ENCODE results near the gene GOLGA6A. TPM values are rescaled to one million over a fixed set of nuclear protein-coding genes. Genes with fewer than 3 reads are reported as not detected.
"Not testable (repeated sequence)": the region's sequence is repeated elsewhere in the genome, so short reads cannot be mapped to it uniquely, and the experiment has no call there.

The GOLGA6A gene
- total RNA-seq, 1 donor from 2014 or later, result 0.12 TPM

- no peaks in the 10 kb centered on the region for H3K9me3 Mint-ChIP-seq (ENCODE audit: low read depth)
- no peak for TF ChIP-seq CTCF (IDR thresholded peaks at IDR 0.05)
- H3K4me3 Mint-ChIP-seq (ENCODE audit: unreplicated experiment), result no peak overlapping the region
- no peak overlapping the region for H3K27ac Mint-ChIP-seq (ENCODE audit: unreplicated experiment)
- DNase-seq (ENCODE audit: low spot score), result no peak
- no peaks in the 10 kb centered on the region for H3K36me3 Mint-ChIP-seq (ENCODE audit: low read depth)
- peaks cover 10% of the 10 kb centered on the region for H3K27me3 Mint-ChIP-seq (ENCODE audit: low read depth)
- H3K4me1 Mint-ChIP-seq (ENCODE audit: low read depth), result no peaks in the 10 kb centered on the region
Measured at GRCh38 chr15:74062671-74063070, 19.7 kb downstream of the GOLGA6A start.

DNA sequence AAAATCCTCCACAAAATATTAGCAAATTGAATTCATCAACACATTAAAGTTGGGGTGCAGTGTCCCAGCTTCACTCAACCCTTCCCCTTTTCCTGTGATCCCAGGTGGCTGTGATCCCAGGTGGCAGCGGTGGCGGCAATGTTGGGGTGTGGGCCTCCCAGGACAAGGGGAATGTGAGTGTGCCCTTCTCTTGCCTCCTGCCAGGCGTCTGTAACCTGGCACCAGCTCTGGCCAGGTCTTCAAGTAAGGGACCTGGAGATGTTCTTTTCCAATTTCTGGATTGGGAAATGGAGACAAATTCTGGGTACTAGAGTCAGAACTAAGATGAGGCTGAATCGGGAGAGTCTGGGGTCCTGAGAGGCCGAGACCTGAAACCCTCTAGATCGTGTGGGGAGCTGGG is 20.1 kb downstream of the GOLGA6A start:
- Mint-ChIP-seq H3K27ac (ENCODE audit: unreplicated experiment) (no peak overlapping the region), H3K36me3 (ENCODE audit: low read depth) (no peaks in the 10 kb centered on the region), H3K4me1 (ENCODE audit: low read depth) (no peaks in the 10 kb centered on the region), H3K27me3 (ENCODE audit: low read depth) (peaks cover 10% of the 10 kb centered on the region), H3K4me3 (ENCODE audit: unreplicated experiment) (no peak overlapping the region), H3K9me3 (ENCODE audit: low read depth) (no peaks in the 10 kb centered on the region)
- DNase-seq (ENCODE audit: low spot score), result no peak
- TF ChIP-seq CTCF (IDR thresholded peaks at IDR 0.05), result no peak

- H3K4me1 Mint-ChIP-seq (ENCODE audit: low read depth), result no peaks in the 10 kb centered on the region
- no peak overlapping the region for H3K4me3 Mint-ChIP-seq (ENCODE audit: unreplicated experiment)
- no peak for TF ChIP-seq CTCF (IDR thresholded peaks at IDR 0.05)
- H3K9me3 Mint-ChIP-seq (ENCODE audit: low read depth), result no peaks in the 10 kb centered on the region
- H3K27me3 Mint-ChIP-seq (ENCODE audit: low read depth), result peaks cover 10% of the 10 kb centered on the region
- DNase-seq (ENCODE audit: low spot score), result no peak
- H3K36me3 Mint-ChIP-seq (ENCODE audit: low read depth), result no peaks in the 10 kb centered on the region
- no peak overlapping the region for H3K27ac Mint-ChIP-seq (ENCODE audit: unreplicated experiment)
Measured at GRCh38 chr15:74060251-74060650, 22.1 kb downstream of the GOLGA6A start.

DNA sequence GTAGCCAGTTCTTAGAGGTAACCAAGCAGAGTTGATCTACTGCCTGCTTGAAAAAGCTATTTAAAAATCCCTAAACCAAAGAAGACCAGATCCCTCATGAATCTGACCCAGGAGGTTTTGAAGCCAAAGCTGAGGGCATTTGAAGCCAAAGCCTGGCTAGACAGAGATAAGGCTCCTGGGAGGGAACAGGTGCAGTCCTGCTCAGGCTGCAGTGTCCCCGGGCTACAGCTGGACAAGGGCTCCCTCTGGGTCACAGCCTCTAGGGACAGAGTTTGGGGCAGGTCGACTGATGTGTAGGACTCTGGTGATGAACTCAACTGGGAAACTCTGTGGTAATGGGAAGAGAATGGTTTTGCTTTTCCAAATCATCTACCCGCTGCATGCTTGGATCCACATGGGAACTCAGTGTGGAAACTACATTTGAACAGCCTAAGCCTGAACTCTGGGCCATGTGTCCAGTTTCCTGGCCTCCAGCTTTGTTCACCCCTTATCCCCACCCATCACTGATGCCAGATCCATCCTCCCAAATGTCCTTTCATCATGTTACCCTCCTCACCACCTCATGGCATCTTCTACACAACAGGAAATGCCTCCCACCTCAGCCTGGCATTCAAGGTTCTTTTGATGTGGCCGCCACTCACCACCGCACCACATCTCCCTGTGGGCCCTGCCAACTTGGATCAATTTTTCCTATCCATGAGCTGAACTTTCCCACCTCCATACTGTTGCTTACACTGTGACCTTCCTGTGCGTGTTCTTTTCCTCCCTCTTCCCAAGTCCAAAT is 23.1 kb downstream of the GOLGA6A start:
- H3K27ac Mint-ChIP-seq (ENCODE audit: unreplicated experiment); DNase-seq (ENCODE audit: low spot score); H3K36me3 Mint-ChIP-seq (ENCODE audit: low read depth); H3K4me3 Mint-ChIP-seq (ENCODE audit: unreplicated experiment); H3K4me1 Mint-ChIP-seq (ENCODE audit: low read depth); H3K9me3 Mint-ChIP-seq (ENCODE audit: low read depth): not testable (repeated sequence)
- peaks cover 10% of the 10 kb centered on the region for H3K27me3 Mint-ChIP-seq (ENCODE audit: low read depth)

- not testable (repeated sequence) for DNase-seq (ENCODE audit: low spot score)
Measured at GRCh38 chr15:74056330-74056729, 26.0 kb downstream of the GOLGA6A start.

GRCh38 chr15:74055804-74056203 is 26.5 kb downstream of the GOLGA6A start:
- H3K9me3 Mint-ChIP-seq (ENCODE audit: low read depth), result no peaks in the 10 kb centered on the region
- H3K27ac Mint-ChIP-seq (ENCODE audit: unreplicated experiment), result no peak overlapping the region
- no peaks in the 10 kb centered on the region for H3K36me3 Mint-ChIP-seq (ENCODE audit: low read depth)
- TF ChIP-seq CTCF (IDR thresholded peaks at IDR 0.05), result no peak
- H3K27me3 Mint-ChIP-seq (ENCODE audit: low read depth), result peaks cover 5% of the 10 kb centered on the region
- H3K4me3 Mint-ChIP-seq (ENCODE audit: unreplicated experiment), result no peak overlapping the region
- DNase-seq (ENCODE audit: low spot score), result no peak
- peaks cover 32% of the 10 kb centered on the region for H3K4me1 Mint-ChIP-seq (ENCODE audit: low read depth)

More at GRCh38 chr15:74056330-74056729, 26.0 kb downstream of the GOLGA6A start:
- not testable (repeated sequence) for H3K36me3 Mint-ChIP-seq (ENCODE audit: low read depth); H3K27me3 Mint-ChIP-seq (ENCODE audit: low read depth); H3K4me3 Mint-ChIP-seq (ENCODE audit: unreplicated experiment); H3K9me3 Mint-ChIP-seq (ENCODE audit: low read depth); H3K27ac Mint-ChIP-seq (ENCODE audit: unreplicated experiment)
- H3K4me1 Mint-ChIP-seq (ENCODE audit: low read depth), result peaks cover 26% of the 10 kb centered on the region
